Mesenchymal stem cell (in vitro differentiated cells and primary cell): Measurements from ENCODE around the gene MTHFSD.

Source experiments
- DNase-seq: peaks from one replicate; pipeline ENCODE4 v3.0.0-alpha.2; 2013
- H2AFZ ChIP-seq: one replicate; pipeline ENCODE4 v1.6.1; 2013; ENCODE audit warnings: low read depth, mild to moderate bottlenecking, control low read depth, inconsistent platforms, low read length, moderate library complexity
- H2AK5ac ChIP-seq: 2 replicates; pipeline ENCODE4 v1.6.1; 2013; ENCODE audit warnings: low read length, moderate library complexity, mild to moderate bottlenecking, inconsistent platforms; ENCODE audit not compliant: severe bottlenecking
- H2BK120ac ChIP-seq: one replicate; pipeline ENCODE4 v1.6.1; 2013; ENCODE audit warnings: low read depth, mild to moderate bottlenecking, inconsistent platforms, low read length, moderate library complexity
- H2BK12ac ChIP-seq, 2 experiments: one replicate each; pipeline ENCODE4 v1.6.1; 2013; ENCODE audit warnings: inconsistent platforms in 2 of 2, low read length in 2 of 2, mild to moderate bottlenecking in 2 of 2, moderate library complexity in 2 of 2, control low read depth in 1 of 2
- H2BK15ac ChIP-seq: one replicate; pipeline ENCODE4 v1.6.1; 2013; ENCODE audit warnings: mild to moderate bottlenecking, low read depth, inconsistent platforms; ENCODE audit not compliant: poor library complexity, severe bottlenecking
- H2BK5ac ChIP-seq: 2 replicates; pipeline ENCODE4 v1.6.1; 2013; ENCODE audit warnings: low read depth, mild to moderate bottlenecking, low read length, control low read depth, inconsistent platforms; ENCODE audit not compliant: poor library complexity, severe bottlenecking
- H3K14ac ChIP-seq, 2 experiments: one replicate each; pipeline ENCODE4 v1.6.1; 2013; ENCODE audit warnings: inconsistent platforms in 2 of 2, low read length in 2 of 2, control low read depth in 1 of 2, mild to moderate bottlenecking in 1 of 2, moderate library complexity in 1 of 2
- H3K18ac ChIP-seq, 2 experiments: one replicate each; pipeline ENCODE4 v1.6.1; 2013; ENCODE audit warnings: inconsistent platforms in 2 of 2, low read length in 2 of 2, control low read depth in 1 of 2, low read depth in 1 of 2, mild to moderate bottlenecking in 1 of 2
- H3K23ac ChIP-seq, 2 experiments: one replicate each; pipeline ENCODE4 v1.6.1; 2013; ENCODE audit warnings: inconsistent platforms in 2 of 2, low read length in 2 of 2, mild to moderate bottlenecking in 2 of 2, moderate library complexity in 2 of 2, control low read depth in 1 of 2
- H3K27ac ChIP-seq: 2 replicates; pipeline ENCODE4 v1.5.1; 2013; ENCODE audit warnings: mild to moderate bottlenecking, moderate library complexity, low read length, control low read depth, inconsistent platforms; ENCODE audit not compliant: poor library complexity, severe bottlenecking
- H3K27me3 ChIP-seq, 2 experiments: 2 replicates each; pipeline versions ENCODE4 v1.6.1 to v1.7.0; 2013; ENCODE audit warnings: low read length in 2 of 2, mild to moderate bottlenecking in 2 of 2, moderate library complexity in 2 of 2, control low read depth in 1 of 2, inconsistent platforms in 1 of 2; ENCODE audit not compliant: control insufficient read depth in 1 of 2, insufficient read depth in 1 of 2
- H3K36me3 ChIP-seq, 2 experiments: 2 replicates each; pipeline versions ENCODE4 v1.6.1 to v1.7.0; 2013; ENCODE audit warnings: low read length in 2 of 2, control low read depth in 1 of 2, inconsistent platforms in 1 of 2, low read depth in 1 of 2, mild to moderate bottlenecking in 1 of 2; ENCODE audit not compliant: insufficient read depth in 2 of 2, control insufficient read depth in 1 of 2
- H3K4ac ChIP-seq, 2 experiments: one replicate each; pipeline ENCODE4 v1.6.1; 2013; ENCODE audit warnings: inconsistent platforms in 2 of 2, low read length in 2 of 2, mild to moderate bottlenecking in 2 of 2, moderate library complexity in 2 of 2, control low read depth in 1 of 2, low read depth in 1 of 2
- H3K4me1 ChIP-seq: 2 replicates; pipeline ENCODE4 v1.6.1; 2013; ENCODE audit warnings: low read depth, low read length, control low read depth; ENCODE audit not compliant: control insufficient read depth, insufficient read depth
- H3K4me2 ChIP-seq: 2 replicates; pipeline ENCODE4 v1.6.1; 2013; ENCODE audit warnings: low read length, mild to moderate bottlenecking, inconsistent platforms; ENCODE audit not compliant: poor library complexity, severe bottlenecking
- H3K4me3 ChIP-seq, 2 experiments: 2 replicates each; pipeline versions ENCODE4 v1.5.1 to v1.7.0; 2013; ENCODE audit warnings: low read length in 2 of 2, mild to moderate bottlenecking in 2 of 2, control low read depth in 1 of 2, low read depth in 1 of 2; ENCODE audit not compliant: insufficient read depth in 1 of 2
- H3K79me1 ChIP-seq: replicated peaks from 2 replicates; pipeline ENCODE4 v1.6.1; 2013; ENCODE audit warnings: mild to moderate bottlenecking, control low read depth, low read length, inconsistent platforms; ENCODE audit not compliant: poor library complexity, severe bottlenecking
- H3K9ac ChIP-seq: 2 replicates; pipeline ENCODE4 v1.7.0; 2013; ENCODE audit warnings: mild to moderate bottlenecking, low read length, moderate library complexity
- H3K9me3 ChIP-seq: 2 replicates; pipeline ENCODE4 v1.7.0; 2013; ENCODE audit warnings: mild to moderate bottlenecking, low read length; ENCODE audit not compliant: control insufficient read depth
- H4K8ac ChIP-seq: one replicate; pipeline ENCODE4 v1.6.1; 2013; ENCODE audit warnings: inconsistent platforms, mild to moderate bottlenecking, low read length, moderate library complexity
- H4K91ac ChIP-seq: one replicate; pipeline ENCODE4 v1.6.1; 2013; ENCODE audit warnings: mild to moderate bottlenecking, low read length, inconsistent platforms
- WGBS: methylation state at CpG from one replicate; pipeline ENCODE4 v1.1.7; 2013; ENCODE audit warnings: mixed read lengths; 5-methylcytosine and 5-hydroxymethylcytosine counted together

The MTHFSD gene

DNA sequence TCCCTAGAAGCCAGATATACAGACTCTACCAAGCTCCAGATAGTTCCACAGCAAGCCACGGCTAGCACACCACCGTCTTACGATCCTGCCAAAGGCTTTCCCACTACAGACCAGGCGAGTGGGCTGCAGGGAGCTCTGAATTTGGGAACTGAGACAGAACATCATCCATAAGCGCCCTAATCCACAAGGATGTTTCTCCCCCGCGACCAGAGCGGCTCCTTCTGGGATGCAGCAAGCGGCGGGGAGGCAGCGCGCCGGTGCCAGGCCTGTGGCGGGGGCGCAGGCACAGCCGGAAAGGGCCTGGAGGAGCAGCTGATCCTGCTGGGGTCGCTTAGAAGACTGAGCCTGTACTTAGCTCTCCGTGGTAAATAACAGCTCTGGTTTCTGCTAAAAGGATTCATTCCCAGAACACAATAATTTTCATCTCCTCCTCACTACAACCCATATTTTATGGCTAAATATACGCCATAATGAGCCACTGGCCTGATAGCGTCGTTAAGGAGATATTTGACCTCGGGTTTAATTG, 60.9 kb downstream of the MTHFSD start:
- peak; percentile 47 for DNase-seq
- Histone ChIP-seq H3K9ac (no peak overlapping the region), H2AFZ (no peak overlapping the region), H3K9me3 (peaks cover 11% of the 10 kb centered on the region), H2BK5ac (no peak overlapping the region), H3K27ac (no peak overlapping the region), H4K8ac (peak overlapping the region; percentile 88), H3K23ac (peak overlapping the region in 1 of 2 experiments; percentile 87), H3K18ac (peak overlapping the region; percentile 75 to 85), H2BK15ac (peak overlapping the region; percentile 83), H3K79me1 (no peaks in the 10 kb centered on the region), H2AK5ac (no peak overlapping the region), H3K27me3 (peaks cover 93 to 96% of the 10 kb centered on the region in 2 experiments), H3K14ac (no peak overlapping the region), H3K4me2 (no peak overlapping the region), H4K91ac (peak overlapping the region; percentile 88), H3K4ac (peak overlapping the region; percentile 55 to 83), H3K4me1 (peaks cover 5% of the 10 kb centered on the region), H3K4me3 (no peak overlapping the region), H2BK120ac (peak overlapping the region; percentile 88), H3K36me3 (no peaks in the 10 kb centered on the region), H2BK12ac (peak overlapping the region; percentile 21 to 69)
- 33% methylated on average over 22 of the region's 22 CpGs for WGBS

DNA sequence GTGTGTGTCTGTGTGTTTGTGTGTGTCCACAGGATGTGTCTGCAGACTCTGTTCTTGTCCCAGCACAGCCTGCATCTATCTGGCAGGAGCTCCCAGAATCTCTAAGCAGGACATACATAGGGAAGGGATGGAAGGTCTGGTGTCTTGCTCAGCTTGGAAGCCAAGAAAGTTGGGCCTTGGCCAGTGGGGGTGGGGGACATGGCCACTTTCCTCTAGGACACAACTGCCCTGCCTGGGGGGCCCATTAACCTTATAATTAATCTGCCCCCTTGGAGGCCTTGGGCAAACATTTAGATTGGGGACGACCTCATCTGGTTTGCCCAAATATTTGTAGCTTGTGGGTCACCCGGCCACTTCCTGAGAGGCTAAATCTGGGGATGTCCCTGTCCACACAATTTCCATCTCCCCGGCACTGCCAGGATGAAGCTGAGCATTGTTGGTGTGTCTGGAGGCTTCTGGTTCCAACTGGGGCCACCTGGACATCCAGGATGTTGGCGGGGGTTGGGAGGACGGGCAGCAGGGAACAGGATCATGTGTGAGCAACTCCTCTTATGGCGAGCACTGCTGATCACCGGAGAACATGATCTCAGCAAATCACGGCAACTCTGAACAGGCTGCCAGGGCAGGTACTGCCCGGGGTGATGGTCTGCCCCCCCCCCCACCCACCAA, 61.9 kb downstream of the MTHFSD start:
- Histone ChIP-seq H3K18ac (peak overlapping the region; percentile 49 to 90), H2BK120ac (peak overlapping the region; percentile 58), H3K9me3 (peaks cover 16% of the 10 kb centered on the region), H2BK15ac (no peak overlapping the region), H4K91ac (peak overlapping the region; percentile 95), H3K4me1 (no peaks in the 10 kb centered on the region), H3K4me3 (no peak overlapping the region), H3K36me3 (no peaks in the 10 kb centered on the region), H2BK5ac (no peak overlapping the region), H4K8ac (peak overlapping the region; percentile 19), H3K23ac (peak overlapping the region in 1 of 2 experiments; percentile 42), H2BK12ac (peak overlapping the region; percentile 69 to 87), H3K4me2 (no peak overlapping the region), H2AK5ac (no peak overlapping the region), H3K4ac (peak overlapping the region in 1 of 2 experiments; percentile 64), H3K27me3 (peaks cover 93 to 96% of the 10 kb centered on the region in 2 experiments), H3K9ac (no peak overlapping the region), H2AFZ (no peak overlapping the region), H3K27ac (no peak overlapping the region), H3K14ac (no peak overlapping the region), H3K79me1 (no peaks in the 10 kb centered on the region)
- peak; percentile 80 for DNase-seq
- WGBS = 64% methylated on average over 9 of the region's 9 CpGs

DNA sequence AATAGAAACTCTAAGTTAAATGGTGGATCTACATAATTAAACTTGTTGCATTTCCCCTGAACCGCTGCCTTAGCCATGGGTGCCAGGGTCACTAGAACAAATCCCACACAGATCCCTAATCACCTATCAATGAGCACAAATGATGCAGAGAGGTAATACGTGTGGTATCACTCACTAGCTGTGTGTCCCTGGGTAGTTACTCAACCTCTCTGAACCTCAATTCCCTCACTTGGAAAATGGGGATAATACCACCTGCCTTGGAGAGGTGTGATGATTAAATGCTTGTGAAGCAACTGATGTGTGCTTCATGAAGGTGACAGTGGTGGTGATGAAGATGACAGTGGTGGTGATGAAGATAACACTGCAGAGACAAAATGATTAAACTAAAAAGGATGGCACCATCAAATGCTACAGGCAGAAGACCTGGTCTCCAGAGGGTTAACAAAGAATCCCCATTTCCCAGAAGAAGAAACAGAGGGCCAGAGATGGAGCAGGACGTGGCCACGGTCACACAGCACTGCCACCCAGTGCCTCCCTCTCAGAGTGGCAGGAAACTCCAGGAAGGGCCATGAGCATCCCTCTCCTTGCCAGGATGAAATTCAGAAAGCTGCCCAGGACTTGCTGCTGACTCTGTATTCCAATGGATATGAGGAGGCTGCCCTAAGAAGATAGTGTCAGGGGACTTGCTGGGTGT, 62.6 kb downstream of the MTHFSD start:
- Histone ChIP-seq H3K79me1 (no peaks in the 10 kb centered on the region), H3K4me1 (no peaks in the 10 kb centered on the region), H3K9ac (no peak overlapping the region), H3K4me3 (no peak overlapping the region), H3K9me3 (peaks cover 16% of the 10 kb centered on the region), H3K23ac (peak overlapping the region in 1 of 2 experiments; percentile 42), H2BK12ac (peak overlapping the region in 1 of 2 experiments; percentile 87), H3K27ac (no peak overlapping the region), H3K18ac (peak overlapping the region; percentile 49 to 74), H3K14ac (no peak overlapping the region), H3K4me2 (no peak overlapping the region), H2BK15ac (peak overlapping the region; percentile 78), H3K36me3 (no peaks in the 10 kb centered on the region), H2AFZ (no peak overlapping the region), H3K4ac (peak overlapping the region in 1 of 2 experiments; percentile 9), H2AK5ac (no peak overlapping the region), H2BK120ac (no peak overlapping the region), H4K8ac (peak overlapping the region; percentile 38), H2BK5ac (no peak overlapping the region), H4K91ac (no peak overlapping the region), H3K27me3 (peaks cover 95 to 98% of the 10 kb centered on the region in 2 experiments)
- no peak for DNase-seq
- WGBS = 85% methylated on average over 3 of the region's 4 CpGs

DNA sequence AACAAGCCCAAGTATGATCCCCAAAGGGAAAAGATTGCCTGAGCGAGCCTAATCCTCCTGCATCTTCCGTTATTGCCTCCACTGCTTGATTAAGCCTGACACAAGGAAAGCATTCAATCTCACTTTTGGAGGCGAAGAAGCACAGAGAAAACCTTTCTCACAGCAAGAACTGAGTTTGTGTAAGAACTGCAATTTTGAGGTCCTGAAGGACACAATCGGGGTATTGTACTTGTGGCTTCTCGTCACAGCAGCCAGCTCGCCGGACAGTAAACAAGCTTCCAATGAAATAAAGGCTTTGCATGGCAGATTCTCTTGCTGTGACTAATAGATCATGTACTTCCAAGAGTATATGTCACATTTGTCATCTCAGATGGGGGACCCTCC, 63.4 kb downstream of the MTHFSD start:
- Histone ChIP-seq H3K9ac (no peak overlapping the region), H3K14ac (no peak overlapping the region), H3K27ac (no peak overlapping the region), H2AK5ac (no peak overlapping the region), H3K23ac (peak overlapping the region in 1 of 2 experiments; percentile 30), H3K79me1 (no peaks in the 10 kb centered on the region), H2BK5ac (no peak overlapping the region), H3K4me3 (no peak overlapping the region), H3K18ac (peak overlapping the region; percentile 8 to 13), H3K4me2 (no peak overlapping the region), H2AFZ (no peak overlapping the region), H2BK12ac (no peak overlapping the region), H3K27me3 (peaks cover 97 to 100% of the 10 kb centered on the region in 2 experiments), H3K4ac (no peak overlapping the region), H2BK15ac (peak overlapping the region; percentile 9), H4K91ac (no peak overlapping the region), H3K4me1 (no peaks in the 10 kb centered on the region), H4K8ac (peak overlapping the region; percentile 39), H2BK120ac (no peak overlapping the region), H3K9me3 (peaks cover 16% of the 10 kb centered on the region), H3K36me3 (no peaks in the 10 kb centered on the region)
- 67% methylated on average over 7 of the region's 7 CpGs for WGBS
- DNase-seq = peak; percentile 41
